GF-D8 (cell line): ENCODE results near the gene HAO2.

Experiments
- DNase-seq: peaks from one replicate; lab custom pipeline; 2025; lab: John Stamatoyannopoulos, UW

HAO2 gene

GRCh38 chr1:119380304-119380703 is 11.7 kb downstream of the HAO2 start:
- DNase-seq, result no peak

- DNase-seq, result no peak
These were observed 12.5 kb downstream of the HAO2 start for GRCh38 chr1:119380983-119381662.

GRCh38 chr1:119384591-119384990 is 16.0 kb downstream of the HAO2 start:
- DNase-seq, result no peak

GRCh38 chr1:119385650-119386049 is 17.1 kb downstream of the HAO2 start:
- DNase-seq, result no peak

GRCh38 chr1:119387858-119388257 is 19.3 kb downstream of the HAO2 start:
- no peak for DNase-seq

- DNase-seq, result no peak
These were observed 19.9 kb downstream of the HAO2 start for GRCh38 chr1:119388450-119388849.

- DNase-seq, result no peak
These were observed 21.9 kb downstream of the HAO2 start for GRCh38 chr1:119390526-119390925.

GRCh38 chr1:119391749-119392148 is 23.2 kb downstream of the HAO2 start:
- no peak for DNase-seq

GRCh38 chr1:119394085-119394484 is 25.5 kb downstream of the HAO2 start:
- no peak for DNase-seq

GRCh38 chr1:119396982-119397381 is 28.4 kb downstream of the HAO2 start:
- no peak for DNase-seq

- no peak for DNase-seq
These were observed 29.4 kb downstream of the HAO2 start for GRCh38 chr1:119397986-119398385.

- DNase-seq, result no peak
These were observed 36.2 kb downstream of the HAO2 start for GRCh38 chr1:119404736-119405135.

GRCh38 chr1:119409731-119410130 is 41.1 kb downstream of the HAO2 start:
- DNase-seq, result no peak

- no peak for DNase-seq
These were observed 42.4 kb downstream of the HAO2 start for GRCh38 chr1:119410961-119411360.

- DNase-seq, result no peak
These were observed 46.4 kb downstream of the HAO2 start, which contains the start of gene HSD3B2 for GRCh38 chr1:119414950-119415349. TSS of gene HSD3B2 (plus strand) at chr1:119415150. CDS start at chr1:119415420, 270 bp downstream.

- DNase-seq, result no peak
These were observed 47.5 kb downstream of the HAO2 start for GRCh38 chr1:119416006-119416640.

- no peak for DNase-seq
These were observed 50.5 kb downstream of the HAO2 start for GRCh38 chr1:119419109-119419508.

- no peak for DNase-seq
These were observed 52.1 kb downstream of the HAO2 start for GRCh38 chr1:119420638-119421037.

GRCh38 chr1:119422631-119423030 is 54.0 kb downstream of the HAO2 start:
- no peak for DNase-seq

- no peak for DNase-seq
These were observed 60.4 kb downstream of the HAO2 start for GRCh38 chr1:119428991-119429390.

- DNase-seq, result no peak
These were observed 61.1 kb downstream of the HAO2 start for GRCh38 chr1:119429687-119430086.

GRCh38 chr1:119430486-119430885 is 61.9 kb downstream of the HAO2 start:
- DNase-seq, result no peak

- DNase-seq, result no peak
These were observed 63.3 kb downstream of the HAO2 start for GRCh38 chr1:119431836-119432235.

GRCh38 chr1:119435052-119435451 is 66.5 kb downstream of the HAO2 start:
- DNase-seq, result no peak
